Activated CD4-positive, alpha-beta T cell treated with anti-CD3 and anti-CD28 coated beads, Interleukin-2, Interleukin-4, amounts not matched to agents 100 ng/mL and 50 ng/mL, durations not matched to agents 16 hours and 8 hours (primary cell): ENCODE results near the gene DISP3.
"Not testable (repeated sequence)": the region's sequence is repeated elsewhere in the genome, so short reads cannot be mapped to it uniquely, and the experiment has no call there.

Source experiments
- DNase-seq: peaks from one replicate; pipeline ENCODE4 v3.0.0-alpha.2; 2020; ENCODE audit warnings: low spot score

The DISP3 gene

DNA sequence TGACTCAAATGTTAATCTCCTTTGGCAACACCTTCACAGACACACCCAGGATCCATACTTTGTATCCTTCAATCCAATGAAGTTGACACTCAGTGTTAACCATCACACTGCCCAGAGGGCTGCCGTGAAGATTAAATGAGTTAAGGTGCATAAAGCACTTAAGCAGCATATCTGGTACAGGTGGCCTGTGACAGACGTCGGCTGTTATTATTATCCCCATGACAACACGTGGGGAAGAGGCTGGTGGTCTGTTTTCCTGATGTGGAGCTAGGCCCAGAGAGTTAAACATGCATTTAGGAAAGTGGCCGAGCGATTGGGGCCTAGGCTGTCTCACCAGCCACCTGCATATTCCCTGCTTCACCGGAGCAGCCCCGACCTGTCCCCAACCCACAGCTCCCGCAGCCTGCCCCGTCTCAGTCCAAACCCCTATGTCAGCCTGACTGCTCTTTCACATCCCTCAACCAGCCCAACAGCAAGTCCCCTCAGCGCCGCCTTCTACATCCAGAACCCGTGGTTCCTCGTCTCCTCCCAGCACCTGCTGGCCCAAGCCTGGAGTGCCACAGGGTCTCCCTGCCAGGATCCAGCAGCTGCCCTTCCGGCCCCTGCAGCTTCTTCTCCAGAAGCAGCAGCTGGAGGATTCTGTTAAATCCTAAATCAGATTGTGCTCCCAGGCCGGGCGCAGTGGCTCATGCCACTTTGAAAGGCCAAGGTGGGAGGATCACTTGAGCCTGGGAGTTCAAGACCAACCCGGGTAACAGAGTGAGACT is 97.3 kb downstream of the DISP3 start:
- no peak for DNase-seq

DNA sequence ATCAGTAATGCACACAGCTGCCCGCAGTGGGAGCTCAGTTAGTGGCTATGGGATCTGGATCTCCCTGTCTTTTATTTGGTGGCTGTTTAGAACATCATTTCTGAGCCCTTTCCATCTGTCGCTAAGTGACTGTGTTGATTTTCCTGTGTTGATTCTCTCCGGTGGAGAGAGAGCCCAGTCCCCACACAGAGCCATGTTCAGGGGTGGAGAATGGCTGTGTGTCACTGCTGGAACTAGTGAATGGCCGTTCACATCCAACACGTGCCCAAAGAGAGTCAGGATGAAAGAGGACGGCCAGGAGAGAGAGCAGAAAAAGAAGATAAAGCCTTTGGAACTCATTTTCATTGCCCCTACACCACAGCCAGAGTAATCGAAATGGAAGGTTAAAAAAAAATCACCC is 99.0 kb downstream of the DISP3 start:
- DNase-seq = no peak

DNA sequence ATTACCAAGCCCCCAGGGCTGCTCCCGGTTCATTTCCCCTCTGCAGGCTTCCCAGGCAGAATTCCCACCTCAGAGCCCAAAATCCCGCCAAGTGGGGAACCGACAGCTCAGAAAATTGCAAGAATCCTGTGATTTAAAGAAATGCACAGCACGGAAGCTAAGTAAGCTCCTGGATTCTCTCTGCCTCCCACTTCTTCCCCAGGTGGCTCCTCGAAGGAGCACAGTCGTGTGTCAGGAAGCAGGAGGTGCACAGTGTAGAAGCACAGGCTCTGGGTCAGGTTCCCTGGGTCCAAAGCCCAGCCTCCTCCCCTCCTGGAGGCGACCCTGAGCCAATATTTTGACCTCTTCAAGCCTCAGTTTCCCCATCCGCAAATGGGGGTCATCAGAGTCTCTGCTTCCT is 100.6 kb downstream of the DISP3 start:
- DNase-seq = no peak

DNA sequence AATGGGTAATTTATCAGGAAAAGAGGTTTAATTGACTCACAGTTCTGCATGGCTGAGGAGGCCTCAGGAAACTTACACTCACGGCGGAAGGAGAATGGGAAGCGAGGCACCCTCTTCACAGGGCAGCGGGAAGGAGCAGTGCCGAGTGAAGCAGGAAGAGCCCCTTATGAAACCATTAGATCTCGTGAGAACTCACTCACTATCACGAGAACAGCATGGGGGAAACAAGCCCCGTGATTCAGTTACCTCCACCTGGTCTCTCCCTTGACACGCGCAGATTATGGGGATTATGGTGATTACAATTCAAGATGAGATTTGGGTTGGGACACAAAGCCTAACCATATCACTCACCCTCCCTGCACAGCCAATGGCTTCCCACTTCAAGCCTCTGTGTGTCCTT is 101.1 kb downstream of the DISP3 start:
- DNase-seq = not testable (repeated sequence)

DNA sequence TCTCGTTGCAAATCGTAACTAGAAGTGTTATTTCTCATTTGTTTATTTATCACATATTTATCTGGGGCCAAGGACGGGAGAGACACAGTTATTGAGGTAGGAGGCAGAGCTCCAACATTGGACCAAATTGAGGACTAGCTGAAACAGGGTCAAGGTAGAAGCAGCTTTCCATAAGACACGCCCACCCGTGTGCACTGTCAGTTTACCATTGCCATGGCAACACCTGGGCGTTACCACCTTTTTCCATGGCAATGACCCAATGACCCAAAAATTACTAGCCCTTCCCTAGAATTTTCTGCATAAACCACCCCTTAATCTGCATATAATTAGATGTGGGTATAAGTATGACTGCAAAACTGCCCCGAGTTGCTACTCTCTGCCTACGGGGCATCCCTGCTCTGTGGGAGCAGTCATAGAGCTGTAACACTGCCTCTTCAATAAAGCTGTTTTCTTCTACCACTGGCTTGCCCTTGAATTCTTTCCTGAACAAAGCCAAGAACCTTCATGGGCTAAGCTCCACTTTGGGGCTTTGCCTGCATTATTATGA is 102.6 kb downstream of the DISP3 start:
- no peak for DNase-seq

DNA sequence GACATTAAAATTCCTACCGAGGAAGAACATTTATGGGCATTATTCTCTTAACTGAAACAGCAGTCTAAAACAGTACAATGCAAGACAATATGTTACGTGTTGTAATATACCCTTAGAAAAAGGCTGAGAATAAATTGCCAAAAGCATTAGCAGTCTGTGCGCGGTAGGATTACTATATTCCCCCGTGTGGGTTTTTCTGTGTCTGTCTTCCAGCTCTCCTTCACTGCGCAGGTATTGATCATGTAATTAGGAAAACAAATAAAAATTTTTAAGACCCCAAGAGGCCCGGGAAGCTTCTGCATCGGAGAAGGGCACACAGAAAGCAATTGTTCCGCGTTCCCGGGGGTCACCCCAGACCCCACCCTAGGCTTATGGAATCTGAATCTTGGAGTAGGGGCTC is 106.4 kb downstream of the DISP3 start:
- no peak for DNase-seq
